SH-SY5Y (cell line): ENCODE data around the gene GDI1.

ENCODE experiments used
- GATA2 ChIP-seq: IDR thresholded peaks from 2 replicates; pipeline ENCODE4 v1.6.1; 2011; ENCODE audit warnings: mild to moderate bottlenecking, low read depth, low read length
- GATA3 ChIP-seq: IDR thresholded peaks from 2 replicates; pipeline ENCODE4 v1.6.1; 2011; ENCODE audit warnings: low read depth, mild to moderate bottlenecking, low read length, moderate library complexity

Gene GDI1

DNA sequence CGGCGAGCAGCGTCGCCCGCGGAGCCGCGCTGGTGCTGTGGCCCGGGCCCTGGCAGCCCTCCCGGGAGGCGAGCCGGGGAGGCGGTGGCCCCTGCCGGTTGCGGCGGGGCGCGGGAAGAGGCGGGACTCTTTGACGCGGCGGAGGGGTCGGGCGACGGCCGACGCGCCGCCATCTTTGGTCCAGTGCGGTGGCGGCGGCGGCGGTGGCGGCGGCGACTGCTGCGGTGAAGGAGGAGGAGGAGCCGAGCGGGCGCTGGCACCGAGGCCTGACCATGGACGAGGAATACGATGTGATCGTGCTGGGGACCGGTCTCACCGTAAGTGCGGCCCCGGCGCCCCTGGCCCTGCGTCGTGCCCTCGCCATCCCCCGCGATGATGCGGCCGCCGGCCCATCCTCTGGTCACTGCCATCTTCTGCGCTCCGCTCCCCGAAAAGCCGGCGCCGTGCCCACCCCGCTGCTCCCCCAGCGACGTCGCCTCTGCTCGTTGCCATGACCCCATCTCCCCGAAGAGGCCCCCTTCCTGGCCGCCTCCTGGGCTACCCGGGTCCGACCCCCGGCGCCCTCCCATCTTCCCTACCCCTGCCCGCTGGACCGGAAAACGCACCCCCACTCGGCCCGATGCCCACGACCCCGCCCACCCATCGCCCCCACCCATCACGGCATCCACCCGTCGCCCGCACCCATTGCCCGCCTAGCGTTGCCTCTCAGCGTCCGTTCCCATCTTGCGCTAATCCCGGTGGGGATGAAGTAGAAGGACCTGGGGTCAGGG, at the start of gene GDI1:
TSS of gene GDI1 (plus strand) at position 172 of the 770 bp plus-strand sequence. CDS start at position 273, 101 bp downstream.
- TF ChIP-seq GATA2 (no peak), GATA3 (no peak)

DNA sequence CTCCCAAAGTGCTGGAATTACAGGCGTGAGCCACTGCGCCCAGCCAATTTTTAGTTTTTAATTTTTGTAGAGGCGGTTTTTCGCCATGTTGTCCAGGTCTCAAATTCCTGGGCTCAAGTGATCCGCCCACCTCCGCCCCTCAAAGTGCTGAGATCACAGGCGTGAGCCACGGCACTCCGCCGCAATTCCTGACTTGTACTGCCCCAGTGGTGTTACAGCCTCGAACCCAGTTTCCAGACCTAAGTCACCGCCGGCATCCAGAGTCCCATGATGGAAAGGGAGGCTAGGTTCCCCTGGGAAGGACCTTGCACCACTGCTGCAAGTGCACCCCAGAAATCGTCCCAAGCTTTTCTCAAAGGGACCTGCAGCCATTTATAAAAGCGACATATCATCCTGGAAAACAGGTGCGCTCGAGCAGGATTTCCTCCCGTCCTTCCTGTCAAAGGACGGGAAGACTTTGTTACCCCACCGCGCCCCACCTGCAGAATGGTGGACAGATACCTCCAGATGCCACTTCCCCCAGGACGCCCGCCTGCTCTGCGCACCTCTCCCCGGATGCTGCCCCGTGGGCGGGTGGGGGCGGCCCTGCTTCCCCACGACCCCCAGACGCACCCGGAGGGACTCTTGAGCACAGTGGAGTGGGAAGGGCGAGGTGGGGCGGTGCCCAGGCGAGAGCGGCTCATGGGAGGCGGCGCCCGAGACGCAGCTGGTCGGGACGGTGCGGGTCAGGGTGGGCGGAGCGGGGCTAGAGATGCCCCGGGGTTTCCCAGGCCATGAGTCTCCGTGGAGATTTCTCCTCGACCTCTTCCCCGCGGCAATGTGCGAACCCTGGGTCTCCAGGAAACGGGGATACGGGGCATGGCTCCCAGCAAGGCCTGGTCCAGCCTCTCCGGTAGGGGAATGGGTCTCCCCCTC, 39.7 kb upstream of the GDI1 start:
- TF ChIP-seq GATA3 (no peak), GATA2 (no peak)

DNA sequence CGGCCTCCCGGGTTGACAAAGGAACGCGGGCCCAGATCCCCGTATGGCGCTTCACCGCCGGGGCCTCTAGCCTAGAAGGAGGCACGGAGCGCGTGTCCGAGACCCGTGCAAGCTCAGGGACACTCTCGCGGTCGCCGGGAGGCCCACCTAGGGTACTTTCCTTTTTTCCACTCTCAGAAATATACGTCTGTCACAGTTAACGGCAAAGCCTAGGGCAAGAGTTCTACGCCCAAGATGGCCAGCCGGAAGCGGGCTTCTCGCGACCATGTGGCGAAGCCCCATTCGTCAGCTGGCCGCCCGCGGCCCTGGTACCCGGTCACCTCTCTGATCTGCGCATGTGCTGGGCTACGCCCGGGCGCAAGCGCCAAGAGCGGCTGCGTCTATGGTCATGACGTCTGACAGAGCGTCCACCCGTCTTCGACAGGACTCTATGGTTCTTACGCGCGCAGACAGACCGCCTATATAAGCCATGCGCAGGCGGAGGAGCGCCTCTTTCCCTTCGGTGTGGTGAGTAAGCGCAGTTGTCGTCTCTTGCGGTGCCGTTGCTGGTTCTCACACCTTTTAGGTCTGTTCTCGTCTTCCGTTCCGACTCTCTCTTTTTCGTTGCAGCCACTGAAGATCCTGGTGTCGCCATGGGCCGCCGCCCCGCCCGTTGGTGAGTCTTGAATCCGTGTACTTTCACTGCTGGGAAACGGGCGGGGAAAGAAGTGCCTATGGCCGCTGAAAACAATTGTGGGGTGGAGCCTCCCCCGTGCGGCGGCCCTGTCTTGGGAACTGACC, 38.9 kb upstream of the GDI1 start, which contains the start of gene RPL10:
TSS of gene RPL10 (plus strand) at position 490 of the 780 bp plus-strand sequence. CDS start at position 633, 143 bp downstream.
- TF ChIP-seq GATA3 (no peak), GATA2 (no peak)

DNA sequence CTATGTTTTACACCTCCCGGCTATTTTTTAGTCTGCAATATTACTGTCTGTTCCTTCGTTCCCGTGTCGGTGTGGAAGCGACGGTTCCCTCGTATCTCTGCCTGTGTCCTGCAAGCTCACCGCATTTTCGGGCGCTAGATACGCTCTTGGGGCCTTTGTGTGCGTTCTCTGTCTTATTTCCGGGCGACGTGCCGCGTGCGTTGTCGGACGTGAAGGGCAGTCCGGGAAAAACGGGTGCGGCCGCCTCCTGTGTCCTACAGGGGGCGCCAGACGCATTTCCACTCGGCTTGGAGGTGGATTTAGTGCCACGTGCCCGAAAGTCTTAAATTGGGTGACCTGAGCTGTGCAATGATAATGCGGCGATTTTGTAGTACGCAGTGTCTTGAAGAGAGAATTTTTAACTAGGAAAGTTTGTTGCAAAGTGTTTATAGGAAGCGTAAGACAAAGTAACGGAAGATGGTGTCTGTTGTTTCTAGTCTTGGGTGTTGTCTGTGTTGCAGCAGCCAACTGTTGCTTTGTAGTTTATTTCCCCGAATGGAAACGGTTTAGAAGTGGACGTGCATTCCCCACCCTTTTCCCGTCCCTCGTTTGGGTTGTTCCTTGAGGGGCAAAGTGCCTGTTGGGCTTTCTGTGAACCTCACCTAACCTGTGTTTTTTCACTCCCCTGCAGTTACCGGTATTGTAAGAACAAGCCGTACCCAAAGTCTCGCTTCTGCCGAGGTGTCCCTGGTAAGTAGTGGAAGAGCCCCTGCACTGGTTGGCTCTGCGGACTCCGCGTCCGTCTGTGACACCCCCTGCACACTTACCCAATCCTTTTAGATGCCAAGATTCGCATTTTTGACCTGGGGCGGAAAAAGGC, 38.1 kb upstream of the GDI1 start:
- TF ChIP-seq GATA3 (no peak), GATA2 (no peak)

DNA sequence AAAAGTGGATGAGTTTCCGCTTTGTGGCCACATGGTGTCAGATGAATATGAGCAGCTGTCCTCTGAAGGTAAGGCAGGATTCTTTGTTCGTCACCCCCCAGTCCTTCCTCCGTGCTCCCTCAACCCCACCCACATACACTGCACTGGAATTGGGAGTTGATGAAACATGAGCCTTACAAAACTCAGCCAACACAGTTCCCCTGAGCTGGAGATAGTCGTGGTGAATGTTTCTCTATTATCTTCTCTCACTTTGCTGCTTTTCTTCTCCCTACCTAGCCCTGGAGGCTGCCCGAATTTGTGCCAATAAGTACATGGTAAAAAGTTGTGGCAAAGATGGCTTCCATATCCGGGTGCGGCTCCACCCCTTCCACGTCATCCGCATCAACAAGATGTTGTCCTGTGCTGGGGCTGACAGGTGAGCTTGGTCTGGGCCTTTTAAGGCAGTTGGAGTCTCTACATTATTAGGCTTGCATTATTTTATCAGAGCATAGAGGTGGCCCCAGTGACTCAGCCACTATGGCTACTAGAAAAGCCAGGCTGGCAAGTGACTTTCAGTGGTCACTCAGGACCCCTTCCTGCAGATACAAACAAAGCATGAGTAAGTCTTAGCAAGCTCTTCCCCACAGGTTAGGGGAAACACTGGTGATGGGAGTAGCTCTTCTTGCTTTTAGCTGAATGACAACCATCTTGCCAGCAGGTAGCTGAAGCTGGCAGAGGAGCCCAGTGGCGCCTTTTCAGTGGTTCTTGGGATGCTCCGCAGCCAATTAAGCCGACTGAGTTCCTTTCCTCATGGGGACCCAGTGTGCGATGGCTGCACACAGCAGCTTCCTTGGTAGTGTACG, 37.2 kb upstream of the GDI1 start:
- TF ChIP-seq GATA2: no peak
- no peak for TF ChIP-seq GATA3

DNA sequence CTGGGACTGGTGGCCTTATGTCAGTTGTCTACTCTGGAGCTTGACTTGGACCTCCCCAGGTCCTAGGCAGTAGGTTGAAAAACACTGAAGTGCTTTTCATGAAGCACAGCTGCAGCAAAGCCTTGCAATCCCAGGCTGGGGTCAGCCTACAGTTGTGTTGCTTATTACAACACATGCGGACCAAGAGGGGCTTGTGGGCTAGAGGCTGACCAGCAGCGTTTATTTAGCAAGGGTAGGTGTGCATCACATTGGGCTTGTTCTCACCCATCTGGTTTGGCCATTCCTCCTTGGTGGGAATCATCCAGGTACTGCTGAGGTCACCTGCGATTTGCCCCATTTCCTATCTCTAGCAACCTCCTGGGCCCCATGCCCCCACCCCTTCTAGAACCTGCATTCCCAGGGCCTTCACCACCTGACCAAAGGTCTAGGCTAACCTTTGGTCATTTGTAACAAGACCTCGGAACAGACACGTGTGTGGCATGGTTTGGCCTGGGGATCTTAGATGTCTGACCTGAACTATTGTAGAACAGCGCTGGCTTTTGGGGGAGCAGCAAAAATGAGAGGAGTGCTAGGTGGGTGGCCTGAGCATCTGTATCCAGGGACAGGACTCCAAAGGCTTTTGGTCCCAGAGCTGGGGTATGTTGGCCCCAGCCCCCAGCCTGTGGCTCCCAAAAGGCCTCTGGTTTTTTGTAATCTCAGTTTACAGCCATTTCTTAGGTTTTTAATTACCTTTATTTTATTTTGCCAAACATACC, 35.7 kb upstream of the GDI1 start:
- TF ChIP-seq GATA2: no peak
- TF ChIP-seq GATA3: no peak

DNA sequence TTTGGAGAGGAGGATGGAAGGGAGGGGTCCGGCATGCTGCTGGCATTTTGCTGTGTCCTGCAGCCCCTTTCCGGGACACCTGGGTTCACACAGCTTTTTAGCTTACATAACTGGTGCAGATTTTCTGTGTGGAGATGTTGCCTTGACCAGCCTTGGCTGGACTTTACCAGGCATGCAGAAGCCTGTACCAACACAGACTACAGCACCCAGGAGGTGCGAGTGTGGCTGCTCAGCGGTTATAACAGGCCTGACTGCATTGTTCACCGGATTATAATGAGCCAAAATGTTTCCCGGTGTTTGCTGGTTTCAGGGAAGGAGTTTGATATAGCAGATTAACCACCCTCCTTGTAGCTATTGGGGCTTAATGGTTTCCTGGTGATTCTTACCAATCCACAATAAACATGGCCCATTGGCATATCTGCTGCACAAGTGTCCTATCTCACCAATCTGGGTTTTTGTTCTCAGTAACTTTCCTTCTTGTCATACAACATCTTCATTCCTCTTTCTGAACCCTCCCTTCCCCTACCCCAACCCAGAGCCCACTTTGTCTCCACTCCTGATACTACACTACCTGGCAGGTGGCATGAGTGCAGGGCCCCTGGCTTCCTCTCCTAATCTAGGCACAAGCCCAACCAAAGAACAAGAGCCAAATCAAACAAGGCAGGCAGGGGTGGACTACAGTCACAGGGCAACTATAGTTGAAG, 34.9 kb upstream of the GDI1 start:
- no peak for TF ChIP-seq GATA2
- TF ChIP-seq GATA3: no peak

DNA sequence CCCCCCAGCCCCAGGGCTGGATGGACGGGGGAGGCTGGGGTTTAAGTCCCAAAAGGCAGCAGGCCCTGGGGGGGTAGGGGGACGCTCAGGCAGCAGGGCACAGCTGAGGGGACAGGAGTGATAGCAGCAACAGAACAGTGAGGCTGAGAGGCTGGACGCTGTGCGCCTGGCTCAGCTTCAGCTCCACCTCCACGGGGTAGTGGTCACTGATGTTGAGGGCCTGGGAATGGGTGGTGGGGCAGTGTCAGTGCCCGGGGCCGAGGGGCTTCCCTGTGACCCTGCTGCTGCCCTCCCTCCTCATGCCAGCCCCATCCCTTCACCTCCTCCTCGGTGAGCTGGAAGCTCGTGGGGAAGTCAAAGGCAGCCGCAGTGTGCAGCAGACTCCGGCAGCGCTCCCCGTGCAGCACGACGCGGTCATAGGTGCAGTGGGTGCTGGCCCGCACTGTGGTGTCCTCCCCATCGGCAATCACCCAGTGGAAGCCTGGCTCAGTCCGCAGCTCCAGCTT, 34.3 kb upstream of the GDI1 start:
- TF ChIP-seq GATA3: no peak

DNA sequence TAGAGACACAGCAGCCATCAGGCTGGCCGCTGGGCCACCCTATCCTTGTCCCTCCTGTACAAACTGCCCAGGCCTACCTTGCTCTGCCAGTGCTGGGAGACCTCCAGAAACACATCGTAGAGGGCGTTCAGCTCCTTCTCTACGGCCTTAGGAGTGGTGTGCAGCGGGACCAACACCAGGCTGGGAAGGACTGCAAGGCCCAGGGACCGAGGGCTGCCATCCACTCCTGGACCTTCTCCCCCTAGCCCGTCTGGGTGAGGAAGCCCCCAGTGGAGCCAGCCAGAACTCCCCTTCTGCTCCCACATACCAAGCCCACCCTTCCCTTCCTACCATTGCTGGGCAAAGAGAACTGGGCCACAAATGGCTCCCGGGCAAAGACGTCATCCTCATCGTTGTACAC, 33.8 kb upstream of the GDI1 start:
- TF ChIP-seq GATA3 (no peak), GATA2 (no peak)

DNA sequence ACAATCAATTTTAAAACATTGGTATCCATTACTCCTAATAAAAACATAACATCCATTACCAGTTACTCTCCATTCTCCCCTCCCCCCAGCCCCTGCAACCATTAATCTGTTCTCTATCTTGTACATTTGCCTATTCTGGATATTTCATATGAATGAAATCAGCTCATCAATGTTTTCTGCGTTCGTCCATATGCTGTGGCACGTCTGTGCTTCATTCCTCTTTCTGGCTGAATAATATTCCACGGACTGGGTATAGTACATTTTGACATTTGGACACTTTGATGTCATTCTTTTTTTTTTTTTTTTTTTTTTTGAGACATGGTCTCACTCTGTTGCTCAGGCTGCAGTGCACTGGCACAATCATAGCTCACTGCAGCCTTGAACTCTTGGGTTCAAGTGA, 33.1 kb upstream of the GDI1 start:
- TF ChIP-seq GATA3: no peak
- no peak for TF ChIP-seq GATA2

DNA sequence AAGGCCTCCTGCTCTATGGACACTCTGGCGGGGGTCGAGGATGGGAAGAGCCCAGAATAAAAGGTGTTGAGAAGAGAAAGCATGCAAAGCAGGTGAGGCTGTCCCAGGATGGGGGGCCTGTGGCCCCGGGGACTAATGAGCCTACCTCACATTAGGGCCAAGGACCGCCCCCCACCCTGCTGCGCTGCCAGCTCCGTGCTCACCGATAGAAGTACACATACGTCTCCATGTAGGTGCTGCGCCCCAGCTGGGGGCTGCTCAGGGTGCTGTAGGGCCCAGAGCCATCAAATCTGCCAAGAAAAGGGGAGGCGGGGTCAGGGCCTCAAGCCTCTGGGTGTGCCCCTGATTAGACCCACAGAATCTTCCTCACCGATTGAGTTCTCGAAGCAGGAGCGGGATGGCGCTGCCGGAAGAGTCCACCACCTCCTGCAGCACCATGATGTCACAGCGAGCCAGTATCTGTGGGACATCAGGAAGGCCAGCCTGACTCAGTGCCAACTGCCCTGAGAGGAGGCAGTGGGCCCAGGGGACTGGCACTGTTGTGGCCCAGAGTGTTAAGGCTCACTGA, 32.2 kb upstream of the GDI1 start:
- TF ChIP-seq GATA2 (no peak), GATA3 (no peak)
